Mucosa of rectum (tissue), 2 donors: ENCODE measurements around the gene SGCD.

Experiments
- H3K27ac ChIP-seq, 2 donors: one replicate each; pipeline ENCODE4 v1.7.0; 2013; ENCODE audit warnings: inconsistent platforms in 2 of 2, low read depth in 2 of 2, low read length in 2 of 2
- H3K27me3 ChIP-seq, 2 donors: one replicate each; pipeline ENCODE4 v1.7.0; 2013; ENCODE audit warnings: low read length in 2 of 2; ENCODE audit not compliant: control insufficient read depth in 2 of 2, insufficient read depth in 2 of 2
- H3K36me3 ChIP-seq, 2 donors: one replicate each; pipeline ENCODE4 v1.7.0; 2013; ENCODE audit warnings: low read length in 2 of 2; ENCODE audit not compliant: control insufficient read depth in 2 of 2, insufficient read depth in 2 of 2
- H3K4me1 ChIP-seq, 2 donors: one replicate each; pipeline ENCODE4 v1.7.0; 2013; ENCODE audit warnings: low read length in 2 of 2, mild to moderate bottlenecking in 1 of 2; ENCODE audit not compliant: control insufficient read depth in 2 of 2, insufficient read depth in 2 of 2
- H3K4me3 ChIP-seq, 2 donors: one replicate each; pipeline ENCODE4 v1.7.0; 2013; ENCODE audit warnings: low read length in 2 of 2
- H3K9ac ChIP-seq, 2 donors: one replicate each; pipeline ENCODE4 v1.7.0; 2013; ENCODE audit warnings: low read length in 2 of 2, low read depth in 1 of 2, mild to moderate bottlenecking in 1 of 2
- H3K9me3 ChIP-seq, 2 donors: one replicate each; pipeline ENCODE4 v1.7.0; 2013; ENCODE audit warnings: low read length in 2 of 2; ENCODE audit not compliant: control insufficient read depth in 2 of 2
- donor health status: healthy.
- donor health status: Normal muscosa, but diverticular disease.

Gene SGCD

GRCh38 chr5:156396063-156396829 is 69.3 kb downstream of the SGCD start:
- H3K27ac ChIP-seq, result no peak overlapping the region

DNA sequence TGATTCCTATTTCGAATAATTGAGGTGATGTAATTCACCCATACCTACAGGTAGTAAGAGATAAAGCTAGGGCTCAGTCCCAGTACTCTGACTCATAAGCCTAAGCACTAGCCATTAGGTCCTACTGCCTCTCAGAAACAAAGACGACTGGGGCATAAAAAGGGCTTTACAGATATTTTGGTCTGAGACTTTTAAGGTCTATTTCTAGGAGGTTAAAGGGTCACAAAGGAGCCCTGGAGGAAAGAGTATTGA is 69.8 kb downstream of the SGCD start:
- Histone ChIP-seq H3K4me3 (no peak overlapping the region), H3K27me3 (no peaks in the 10 kb centered on the region), H3K36me3 (no peaks in the 10 kb centered on the region), H3K9me3 (no peaks in the 10 kb centered on the region), H3K27ac (no peak overlapping the region), H3K4me1 (no peaks in the 10 kb centered on the region), H3K9ac (no peak overlapping the region)

More at GRCh38 chr5:156396063-156396829, 69.3 kb downstream of the SGCD start:
- Histone ChIP-seq H3K9ac (no peak overlapping the region), H3K36me3 (no peaks in the 10 kb centered on the region), H3K27me3 (no peaks in the 10 kb centered on the region), H3K9me3 (no peaks in the 10 kb centered on the region), H3K4me1 (no peaks in the 10 kb centered on the region), H3K4me3 (no peak overlapping the region)

GRCh38 chr5:156399323-156399722 is 72.4 kb downstream of the SGCD start:
- Histone ChIP-seq H3K27ac (no peak overlapping the region), H3K4me1 (no peaks in the 10 kb centered on the region)

GRCh38 chr5:156400231-156400986 is 73.4 kb downstream of the SGCD start:
- Histone ChIP-seq H3K9me3 (no peaks in the 10 kb centered on the region), H3K27me3 (no peaks in the 10 kb centered on the region), H3K27ac (no peak overlapping the region), H3K4me1 (no peaks in the 10 kb centered on the region), H3K9ac (no peak overlapping the region), H3K36me3 (no peaks in the 10 kb centered on the region), H3K4me3 (no peak overlapping the region)

More at GRCh38 chr5:156399323-156399722, 72.4 kb downstream of the SGCD start:
- H3K27me3 ChIP-seq, result no peaks in the 10 kb centered on the region
- no peaks in the 10 kb centered on the region for H3K9me3 ChIP-seq
- H3K9ac ChIP-seq, result no peak overlapping the region
- no peaks in the 10 kb centered on the region for H3K36me3 ChIP-seq
- no peak overlapping the region for H3K4me3 ChIP-seq

DNA sequence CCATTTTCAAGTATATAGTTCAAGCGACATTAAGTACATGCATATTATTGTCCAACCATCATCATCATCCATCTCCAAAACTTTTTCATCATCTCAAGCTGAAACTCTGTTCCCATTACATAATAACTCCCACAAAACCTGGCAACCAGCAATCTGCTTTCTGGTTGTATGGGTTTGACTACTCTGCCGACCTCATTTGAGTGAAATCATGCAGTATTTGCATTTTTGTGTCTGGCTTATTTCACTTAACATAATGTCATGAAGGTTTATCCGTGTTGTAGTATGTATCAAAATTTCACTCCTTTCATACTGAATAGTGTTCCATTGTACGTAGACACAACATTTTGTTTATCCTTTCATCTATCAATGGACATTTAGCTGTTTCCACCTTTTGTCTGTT is 74.8 kb downstream of the SGCD start:
- Histone ChIP-seq H3K27me3 (no peaks in the 10 kb centered on the region), H3K4me3 (peak overlapping the region in 1 of 2 donors; percentile 20), H3K36me3 (no peaks in the 10 kb centered on the region), H3K4me1 (no peaks in the 10 kb centered on the region), H3K9ac (no peak overlapping the region), H3K9me3 (no peaks in the 10 kb centered on the region), H3K27ac (no peak overlapping the region)

DNA sequence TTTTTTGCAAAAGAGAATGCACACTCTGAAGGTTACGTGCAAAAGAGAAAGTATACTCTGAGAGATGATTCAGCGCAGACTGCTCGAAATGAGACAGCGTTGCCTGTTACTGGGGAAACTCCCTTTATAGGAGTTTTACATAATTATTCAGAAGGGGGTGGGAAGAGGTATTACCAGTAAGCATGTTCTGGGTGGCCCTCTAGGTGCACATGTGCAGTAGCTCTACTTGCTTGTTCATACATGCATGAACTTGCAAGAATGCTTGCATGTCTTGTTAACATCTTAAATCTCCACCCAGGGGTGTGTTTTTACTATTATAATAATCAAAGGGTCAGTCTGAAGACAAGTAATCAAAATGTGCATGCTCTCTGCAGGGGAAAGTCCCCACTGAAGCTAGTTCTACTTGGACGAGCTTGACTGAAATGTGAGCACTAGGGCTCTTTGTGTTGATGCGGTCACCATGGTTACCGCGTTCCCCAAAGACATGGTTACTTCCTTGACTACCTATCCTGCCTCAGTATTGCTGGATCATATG is 75.5 kb downstream of the SGCD start:
- Histone ChIP-seq H3K27ac (no peak overlapping the region), H3K4me1 (no peaks in the 10 kb centered on the region), H3K36me3 (no peaks in the 10 kb centered on the region)

DNA sequence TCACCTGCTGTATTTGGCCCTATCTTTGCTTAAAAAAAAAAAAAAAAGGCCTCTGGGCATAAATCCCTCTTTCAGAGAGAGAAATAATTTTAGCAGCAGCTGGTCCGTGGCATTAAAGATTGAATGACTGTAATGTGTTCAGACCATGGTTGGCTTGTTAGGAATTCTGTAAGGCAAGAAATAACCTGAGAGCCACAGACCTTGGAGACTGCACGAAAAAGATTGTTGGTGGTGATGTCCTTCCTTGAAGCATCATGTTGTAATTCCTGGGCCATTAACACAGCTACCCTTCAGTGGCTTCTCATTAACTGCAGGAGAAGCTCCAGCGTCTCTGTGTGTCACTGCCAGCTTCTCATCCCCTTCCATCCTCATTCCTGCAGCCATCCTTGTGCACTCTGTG is 79.0 kb downstream of the SGCD start:
- Histone ChIP-seq H3K36me3 (no peaks in the 10 kb centered on the region), H3K4me1 (no peaks in the 10 kb centered on the region), H3K27ac (no peak overlapping the region)

More for the DNA sequence above, 75.5 kb downstream of the SGCD start:
- no peaks in the 10 kb centered on the region for H3K9me3 ChIP-seq
- H3K4me3 ChIP-seq, result peak overlapping the region in 1 of 2 donors; percentile 20
- no peaks in the 10 kb centered on the region for H3K27me3 ChIP-seq
- no peak overlapping the region for H3K9ac ChIP-seq

DNA sequence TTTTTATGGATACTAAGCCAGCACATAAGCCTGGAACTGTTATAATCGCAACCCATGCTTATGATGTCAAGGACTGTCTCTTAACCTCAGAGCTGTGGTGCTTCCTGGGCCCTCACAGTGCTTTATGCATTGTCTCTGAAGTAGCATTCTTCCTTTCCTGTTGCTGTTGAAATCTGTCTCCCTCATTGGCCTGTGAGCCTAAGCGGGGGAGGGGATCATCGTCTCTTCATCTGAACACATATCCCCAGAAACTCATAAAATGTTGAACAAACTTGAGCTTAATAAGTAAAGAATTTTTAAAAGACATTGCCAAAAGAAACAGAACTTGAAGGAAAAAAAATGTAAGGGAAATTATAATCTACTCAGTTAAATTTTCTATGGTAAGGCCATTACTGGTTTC is 80.3 kb downstream of the SGCD start:
- Histone ChIP-seq H3K9me3 (no peaks in the 10 kb centered on the region), H3K27me3 (no peaks in the 10 kb centered on the region), H3K36me3 (no peaks in the 10 kb centered on the region), H3K4me1 (no peaks in the 10 kb centered on the region), H3K27ac (no peak overlapping the region), H3K9ac (no peak overlapping the region), H3K4me3 (no peak overlapping the region)

More for the DNA sequence above, 79.0 kb downstream of the SGCD start:
- no peaks in the 10 kb centered on the region for H3K27me3 ChIP-seq
- no peaks in the 10 kb centered on the region for H3K9me3 ChIP-seq
- no peak overlapping the region for H3K4me3 ChIP-seq
- no peak overlapping the region for H3K9ac ChIP-seq

GRCh38 chr5:156409834-156410233 is 82.9 kb downstream of the SGCD start:
- Histone ChIP-seq H3K36me3 (no peaks in the 10 kb centered on the region), H3K27ac (no peak overlapping the region), H3K9me3 (no peaks in the 10 kb centered on the region), H3K9ac (no peak overlapping the region), H3K4me1 (no peaks in the 10 kb centered on the region), H3K27me3 (no peaks in the 10 kb centered on the region), H3K4me3 (no peak overlapping the region)

DNA sequence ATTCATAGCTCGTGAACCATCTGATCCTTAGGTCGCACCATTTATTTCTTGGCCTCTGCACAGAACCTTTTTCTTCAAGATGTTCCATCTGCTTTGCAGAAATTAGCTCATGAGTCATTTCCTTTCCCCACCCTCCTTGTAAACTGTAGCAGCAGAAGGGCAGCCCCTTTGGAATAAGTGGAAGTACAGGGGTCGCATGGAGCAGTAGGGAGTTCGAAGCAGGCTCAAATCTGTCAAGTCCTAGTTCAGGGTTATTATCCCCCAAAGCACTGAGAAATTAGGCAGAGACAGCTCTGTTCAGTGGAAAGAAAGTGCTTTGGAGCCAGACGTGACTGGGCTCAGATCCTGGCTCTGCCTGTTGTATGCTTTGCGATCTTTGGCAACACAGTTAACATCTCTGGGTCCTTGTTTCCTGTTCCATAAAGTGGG is 84.2 kb downstream of the SGCD start:
- H3K9ac ChIP-seq, result no peak overlapping the region
- H3K36me3 ChIP-seq, result no peaks in the 10 kb centered on the region
- H3K27me3 ChIP-seq, result no peaks in the 10 kb centered on the region
- no peaks in the 10 kb centered on the region for H3K4me1 ChIP-seq
- peak overlapping the region in 1 of 2 donors; percentile 49 for H3K27ac ChIP-seq
- H3K9me3 ChIP-seq, result no peaks in the 10 kb centered on the region
- H3K4me3 ChIP-seq, result no peak overlapping the region
